VCaP (cell line): ENCODE results near the gene SDK1.
"Not testable (repeated sequence)": the region's sequence is repeated elsewhere in the genome, so short reads cannot be mapped to it uniquely, and the experiment has no call there.

Source experiments
- H3K27ac ChIP-seq: fragments of 450-650 bp; 2 replicates; pipeline ENCODE4 v1.5.1; 2017
- TF ChIP-seq, protein P1 (sequence below): fragments of 450-650 bp; conservative IDR thresholded peaks from 2 replicates; pipeline ENCODE4 v1.5.1; 2017; ENCODE audit warnings: mild to moderate bottlenecking, moderate library complexity

The SDK1 gene

DNA sequence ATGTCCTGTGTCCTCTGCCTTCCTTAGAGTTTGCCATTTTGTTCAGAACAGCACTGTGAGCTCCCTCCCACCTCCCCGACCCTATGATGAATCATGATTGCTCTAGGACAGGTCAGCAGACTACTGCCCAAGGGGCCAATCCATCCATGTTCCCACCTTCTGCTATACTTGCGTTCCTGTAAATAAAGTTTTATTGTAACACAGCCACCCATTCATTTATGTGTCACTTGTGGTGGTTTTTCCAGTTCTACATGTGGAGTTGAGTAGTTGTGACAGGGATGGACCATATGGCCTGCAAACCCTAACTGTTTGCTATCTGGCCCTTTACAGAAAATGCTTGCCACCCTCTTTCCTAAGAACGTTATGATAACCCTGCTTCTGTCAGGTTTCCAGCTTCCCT lies 387.8 kb downstream of the SDK1 start:
- TF ChIP-seq, protein P1, sequence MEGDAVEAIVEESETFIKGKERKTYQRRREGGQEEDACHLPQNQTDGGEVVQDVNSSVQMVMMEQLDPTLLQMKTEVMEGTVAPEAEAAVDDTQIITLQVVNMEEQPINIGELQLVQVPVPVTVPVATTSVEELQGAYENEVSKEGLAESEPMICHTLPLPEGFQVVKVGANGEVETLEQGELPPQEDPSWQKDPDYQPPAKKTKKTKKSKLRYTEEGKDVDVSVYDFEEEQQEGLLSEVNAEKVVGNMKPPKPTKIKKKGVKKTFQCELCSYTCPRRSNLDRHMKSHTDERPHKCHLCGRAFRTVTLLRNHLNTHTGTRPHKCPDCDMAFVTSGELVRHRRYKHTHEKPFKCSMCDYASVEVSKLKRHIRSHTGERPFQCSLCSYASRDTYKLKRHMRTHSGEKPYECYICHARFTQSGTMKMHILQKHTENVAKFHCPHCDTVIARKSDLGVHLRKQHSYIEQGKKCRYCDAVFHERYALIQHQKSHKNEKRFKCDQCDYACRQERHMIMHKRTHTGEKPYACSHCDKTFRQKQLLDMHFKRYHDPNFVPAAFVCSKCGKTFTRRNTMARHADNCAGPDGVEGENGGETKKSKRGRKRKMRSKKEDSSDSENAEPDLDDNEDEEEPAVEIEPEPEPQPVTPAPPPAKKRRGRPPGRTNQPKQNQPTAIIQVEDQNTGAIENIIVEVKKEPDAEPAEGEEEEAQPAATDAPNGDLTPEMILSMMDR = no peak
- no peak overlapping the region for H3K27ac ChIP-seq

DNA sequence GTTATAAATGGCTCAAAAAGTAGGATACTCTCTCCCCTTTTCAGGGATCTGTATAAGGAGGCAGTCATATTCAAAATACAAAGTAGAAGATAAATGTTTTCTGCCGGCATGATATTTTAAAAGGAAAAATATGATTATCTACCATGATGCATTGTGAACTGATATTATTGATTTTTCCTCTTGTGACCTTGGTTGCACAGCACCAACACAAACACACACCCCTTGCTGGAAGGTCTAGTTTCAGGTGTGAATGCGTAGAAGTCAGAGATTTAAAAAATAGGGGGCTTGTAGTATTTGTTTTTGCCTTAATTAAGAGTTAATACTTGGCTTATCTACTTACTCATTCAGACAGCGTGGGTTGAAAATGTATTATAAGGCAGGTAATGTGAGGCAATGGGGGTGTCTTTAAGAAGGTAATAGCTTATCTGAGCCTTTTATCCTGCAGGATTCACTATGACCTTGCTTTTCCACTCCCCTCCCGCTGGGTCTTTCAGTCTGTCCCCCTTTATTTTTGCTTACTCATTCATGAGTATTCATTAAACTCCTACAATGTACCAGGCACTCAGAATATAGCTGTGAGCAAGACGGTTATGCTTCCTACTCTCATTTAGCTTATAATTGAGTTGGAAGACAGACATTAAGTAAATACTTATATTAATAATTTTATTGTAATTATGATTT lies 390.6 kb downstream of the SDK1 start:
- TF ChIP-seq, protein P1 = no peak
- no peak overlapping the region for H3K27ac ChIP-seq

DNA sequence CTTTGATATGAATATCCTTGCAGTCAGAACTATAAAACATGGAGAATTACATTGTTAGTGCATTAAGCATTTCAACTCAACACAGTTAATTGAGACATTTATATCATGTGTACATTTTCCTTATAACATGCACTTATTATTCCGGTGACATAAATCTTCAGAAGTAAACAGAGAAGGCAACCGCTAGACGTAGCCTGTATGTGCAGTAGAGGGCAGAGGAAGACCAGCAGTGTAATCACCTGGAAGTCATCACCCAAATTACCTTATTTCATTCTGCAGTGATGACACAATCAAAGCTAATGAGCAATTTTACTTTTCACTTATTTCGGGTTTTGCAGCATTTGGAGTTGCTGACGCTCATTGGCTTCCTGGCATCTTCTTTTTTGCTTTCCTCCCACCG lies 394.6 kb downstream of the SDK1 start:
- no peak overlapping the region for H3K27ac ChIP-seq
- TF ChIP-seq, protein P1 = peak; percentile 79

DNA sequence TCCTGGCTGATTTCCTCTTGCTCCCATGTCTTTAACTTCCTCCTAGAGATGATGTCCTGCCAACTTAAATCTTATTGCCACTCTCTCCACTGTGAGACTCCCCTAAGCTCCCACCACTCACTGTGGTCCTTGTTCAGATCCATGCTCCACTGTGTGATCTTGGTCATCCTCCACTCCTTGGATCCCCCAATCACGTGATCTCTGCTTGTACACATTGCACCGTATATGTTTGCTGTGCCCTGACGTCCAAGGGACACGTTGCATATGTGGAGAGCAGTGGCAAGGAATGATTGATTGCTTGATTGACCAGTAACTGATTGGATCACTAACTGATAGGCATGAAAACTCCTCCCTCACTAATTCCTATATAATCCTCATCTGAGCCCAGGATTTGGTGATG lies 395.1 kb downstream of the SDK1 start:
- TF ChIP-seq, protein P1 = no peak
- no peak overlapping the region for H3K27ac ChIP-seq

DNA sequence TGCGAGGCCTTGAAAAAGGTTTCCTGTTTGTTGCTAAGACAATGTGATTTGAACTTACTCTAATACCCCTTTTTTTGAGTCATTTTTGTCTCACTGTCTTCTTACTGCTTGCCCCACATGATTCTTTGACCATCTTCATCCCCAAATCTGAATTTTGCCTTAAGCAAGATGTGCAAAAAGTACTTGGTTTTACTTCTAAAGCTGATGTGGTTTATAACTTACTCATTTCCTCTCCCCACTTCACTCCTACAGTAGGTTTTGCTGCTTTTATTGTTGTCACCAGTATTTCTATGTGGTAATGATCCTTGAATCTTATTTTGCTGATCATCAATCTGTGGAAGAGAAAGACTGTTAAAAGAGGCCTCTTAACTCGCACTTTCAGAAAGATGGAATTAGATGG lies 396.4 kb downstream of the SDK1 start:
- no peak overlapping the region for H3K27ac ChIP-seq
- TF ChIP-seq, protein P1 = no peak

DNA sequence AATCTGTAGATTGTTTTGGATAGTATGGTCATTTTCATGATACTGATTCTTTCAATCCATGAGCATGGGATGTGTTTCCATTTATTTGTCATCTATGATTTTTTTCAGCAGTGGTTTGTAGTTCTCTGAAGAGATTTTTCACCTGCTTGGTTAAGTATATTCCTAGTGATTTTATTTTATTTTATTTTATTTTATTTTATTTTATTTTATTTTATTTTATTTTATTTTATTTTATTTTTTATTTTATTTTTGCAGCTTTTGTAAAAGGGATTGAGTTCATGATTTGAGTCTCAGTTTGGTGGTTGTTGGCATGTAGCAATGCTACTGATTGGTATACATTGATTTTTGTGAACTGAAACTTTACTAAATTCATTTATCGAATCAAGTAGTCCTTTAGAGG lies 404.2 kb downstream of the SDK1 start:
- TF ChIP-seq, protein P1 = no peak
- H3K27ac ChIP-seq = no peak overlapping the region

DNA sequence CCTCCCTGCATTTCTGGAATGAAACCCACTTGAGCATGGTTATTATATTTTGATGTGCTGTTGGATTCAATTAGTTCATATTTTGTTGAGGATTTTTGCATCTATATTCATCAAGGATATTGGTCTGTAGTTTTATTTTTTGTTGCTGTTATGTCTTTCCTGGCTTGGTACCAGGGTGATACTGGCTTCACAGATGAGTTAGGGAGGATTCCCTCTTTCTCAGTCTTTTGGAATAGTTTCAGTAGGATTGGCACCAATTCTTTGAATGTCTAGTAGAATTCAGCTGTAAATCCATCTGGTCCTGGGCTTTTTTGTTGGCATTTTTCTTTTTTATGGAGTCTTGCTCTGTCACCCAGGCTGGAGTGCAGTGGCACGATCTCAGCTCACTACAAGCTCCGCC lies 405.0 kb downstream of the SDK1 start:
- not testable (repeated sequence) for H3K27ac ChIP-seq

DNA sequence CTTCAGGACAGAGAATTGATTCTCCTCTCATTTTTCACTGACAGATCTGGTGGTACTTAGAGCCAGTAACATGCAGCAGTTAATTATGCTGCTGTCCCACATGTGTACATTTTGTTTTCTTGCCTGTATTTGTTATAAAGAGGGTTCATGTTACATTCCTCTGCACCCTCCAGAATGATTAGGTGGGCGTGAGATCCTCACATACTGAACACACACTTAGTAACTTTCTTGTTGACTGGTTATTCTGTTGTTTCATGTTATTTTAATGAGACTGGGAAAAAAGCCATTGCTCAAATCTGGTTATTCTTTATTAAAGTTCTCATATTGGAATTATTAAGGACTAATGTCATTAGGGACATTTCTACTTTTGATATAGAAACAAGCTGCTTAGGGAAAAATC lies 409.1 kb downstream of the SDK1 start:
- TF ChIP-seq, protein P1 = no peak
- peak overlapping the region; percentile 66; the same call in 1 of the 2 replicates for H3K27ac ChIP-seq
